GM12891 (cell line): ENCODE data around the gene CHMP2A.
A peak's percentile ranks its signal among the peaks of the same experiment; 100 is the strongest.

ENCODE experiments used
- POLR2A ChIP-seq: IDR thresholded peaks from 2 replicates; pipeline ENCODE4 v1.6.1; 2011; ENCODE audit warnings: low read depth, low read length, control low read depth
- POLR2AphosphoS5 ChIP-seq: IDR thresholded peaks from 2 replicates; pipeline ENCODE4 v1.6.1; 2011; ENCODE audit warnings: low read depth, low read length, control low read depth
- POU2F2 ChIP-seq: IDR thresholded peaks from 2 replicates; pipeline ENCODE4 v1.6.1; 2011; ENCODE audit warnings: low read depth, mild to moderate bottlenecking, control low read depth, low read length, moderate library complexity
- SPI1 ChIP-seq: IDR thresholded peaks from 2 replicates; pipeline ENCODE4 v1.6.1; 2011; ENCODE audit warnings: low read depth, low read length, control low read depth
- TAF1 ChIP-seq: IDR thresholded peaks from 2 replicates; pipeline ENCODE4 v1.6.1; 2011; ENCODE audit warnings: low read depth, low read length, control low read depth

GRCh38 chr19:58547323-58548312 lies 7.3 kb downstream of the CHMP2A start:
- TF ChIP-seq SPI1: no peak
- no peak for TF ChIP-seq POU2F2
- TF ChIP-seq POLR2A: no peak; the same call in none of the 2 replicates
- TF ChIP-seq TAF1: no peak
- peak; percentile 58 for TF ChIP-seq POLR2AphosphoS5
